T-cell (primary cell): ENCODE data around the gene PXT1. TPM values are rescaled to one million over a fixed set of nuclear protein-coding genes. Genes with fewer than 3 reads are reported as not detected.
A peak's percentile ranks its signal among the peaks of the same experiment; 100 is the strongest.

Experiments used
- ATAC-seq, 4 experiments: fragments of 200-7000 bp in 3 of 4; fragments of 150-1000 bp in 1 of 4; cut with Tn5 transposase; replicated peaks in 1 of 4; 1 replicate in 3 of 4; 2 replicates in 1 of 4; pipeline ENCODE4 v1.10.0; 2021; ENCODE audit warnings: moderate library complexity in 3 of 4, mild to moderate bottlenecking in 2 of 4, moderate number of reproducible peaks in 1 of 4
- CTCF ChIA-PET, 2 donors: fragments of 300-600 bp; sonication (Branson Sonifier 250); formaldehyde crosslinking; loops; one replicate each; lab custom pipeline; 2022; ENCODE audit warnings: antibody characterized with exemption in 2 of 2; lab: Charles Lee
- POLR2A ChIA-PET, 2 donors: fragments of 300-600 bp; sonication (Branson Sonifier 250); formaldehyde crosslinking; loops; one replicate each; lab custom pipeline; 2022; ENCODE audit warnings: antibody characterized with exemption in 2 of 2; lab: Charles Lee
- DNase-seq, 35 experiments: peaks; one replicate each; pipeline versions ENCODE4 v3.0.0 to v3.0.0-alpha.2; 2013 to 2023
- H3K27ac ChIP-seq: one replicate; pipeline ENCODE4 v1.5.1; 2013; ENCODE audit warnings: low read length
- H3K27me3 ChIP-seq, 2 experiments: replicated peaks in 1 of 2; 1 replicate in 1 of 2; 2 replicates in 1 of 2; pipeline versions ENCODE4 v1.6.1 to v1.7.0; 2013; ENCODE audit warnings: low read length in 1 of 2, mixed read lengths in 1 of 2; ENCODE audit not compliant: control insufficient read depth in 2 of 2, insufficient read depth in 2 of 2; ENCODE audit errors: extremely low read depth in 1 of 2
- H3K36me3 ChIP-seq, 2 donors: 1 replicate in 1 of 2; 2 replicates in 1 of 2; pipeline versions ENCODE4 v1.6.1 to v1.7.0; 2013; ENCODE audit warnings: low read length in 1 of 2; ENCODE audit not compliant: control insufficient read depth in 2 of 2, insufficient read depth in 1 of 2; ENCODE audit errors: extremely low read depth in 1 of 2
- H3K4me1 ChIP-seq, 2 experiments: 1 replicate in 1 of 2; 2 replicates in 1 of 2; pipeline versions ENCODE4 v1.6.1 to v1.7.0; 2013; ENCODE audit warnings: low read length in 2 of 2, mixed read lengths in 1 of 2; ENCODE audit not compliant: insufficient read depth in 2 of 2, control insufficient read depth in 1 of 2; ENCODE audit errors: extremely low read depth in 1 of 2
- H3K4me3 ChIP-seq, 2 donors: 1 replicate in 1 of 2; 2 replicates in 1 of 2; pipeline versions ENCODE4 v1.5.1 to v1.7.0; 2013; ENCODE audit warnings: mild to moderate bottlenecking in 2 of 2, low read length in 1 of 2, moderate library complexity in 1 of 2; ENCODE audit not compliant: control insufficient read depth in 1 of 2; ENCODE audit errors: extremely low read depth in 1 of 2
- H3K9me3 ChIP-seq: 2 replicates; pipeline ENCODE4 v1.7.0; 2013
- H3K27ac Mint-ChIP-seq, 2 donors: one replicate each; pipeline ENCODE4 v1.8.0; 2020 to 2021; ENCODE audit warnings: mild to moderate bottlenecking in 2 of 2, mixed read lengths in 2 of 2
- H3K27me3 Mint-ChIP-seq, 2 donors: one replicate each; pipeline ENCODE4 v1.8.0; 2021 to 2022; ENCODE audit warnings: mixed read lengths in 2 of 2
- H3K36me3 Mint-ChIP-seq: one replicate; pipeline ENCODE4 v1.8.0; 2021; ENCODE audit warnings: mixed read lengths
- H3K4me1 Mint-ChIP-seq, 3 donors: one replicate each; pipeline ENCODE4 v1.8.0; 2020 to 2022; ENCODE audit warnings: mixed read lengths in 3 of 3, mild to moderate bottlenecking in 1 of 3
- H3K4me3 Mint-ChIP-seq, 3 donors: one replicate each; pipeline ENCODE4 v1.8.0; 2020 to 2022; ENCODE audit warnings: mild to moderate bottlenecking in 3 of 3, mixed read lengths in 3 of 3, moderate library complexity in 3 of 3
- H3K9me3 Mint-ChIP-seq, 3 donors: one replicate each; pipeline ENCODE4 v1.8.0; 2020 to 2022; ENCODE audit warnings: mixed read lengths in 3 of 3
- whole genome bisulfite sequencing: methylation state at CpG from one replicate; pipeline ENCODE4 v1.1.5; 2013; ENCODE audit warnings: missing lambda C conversion rate; ENCODE audit not compliant: insufficient coverage; 5-methylcytosine and 5-hydroxymethylcytosine counted together
- total RNA-seq, 35 experiments: library from RNA in 6 of 35; stranded (reverse) in 6 of 35; fragments of 120-200 nt in 1 of 35; gene quantifications; one replicate each; pipeline versions ENCODE4 v1.2.1 to v1.2.4 and lab custom pipeline; 2013 to 2026

PXT1 gene
- total RNA-seq, 5 donors from 2014 or later (not counting 1 experiment from before 2014, with no cell fraction given) = 0.13 to 0.44 (median 0.25) TPM; not detected in 1

DNA sequence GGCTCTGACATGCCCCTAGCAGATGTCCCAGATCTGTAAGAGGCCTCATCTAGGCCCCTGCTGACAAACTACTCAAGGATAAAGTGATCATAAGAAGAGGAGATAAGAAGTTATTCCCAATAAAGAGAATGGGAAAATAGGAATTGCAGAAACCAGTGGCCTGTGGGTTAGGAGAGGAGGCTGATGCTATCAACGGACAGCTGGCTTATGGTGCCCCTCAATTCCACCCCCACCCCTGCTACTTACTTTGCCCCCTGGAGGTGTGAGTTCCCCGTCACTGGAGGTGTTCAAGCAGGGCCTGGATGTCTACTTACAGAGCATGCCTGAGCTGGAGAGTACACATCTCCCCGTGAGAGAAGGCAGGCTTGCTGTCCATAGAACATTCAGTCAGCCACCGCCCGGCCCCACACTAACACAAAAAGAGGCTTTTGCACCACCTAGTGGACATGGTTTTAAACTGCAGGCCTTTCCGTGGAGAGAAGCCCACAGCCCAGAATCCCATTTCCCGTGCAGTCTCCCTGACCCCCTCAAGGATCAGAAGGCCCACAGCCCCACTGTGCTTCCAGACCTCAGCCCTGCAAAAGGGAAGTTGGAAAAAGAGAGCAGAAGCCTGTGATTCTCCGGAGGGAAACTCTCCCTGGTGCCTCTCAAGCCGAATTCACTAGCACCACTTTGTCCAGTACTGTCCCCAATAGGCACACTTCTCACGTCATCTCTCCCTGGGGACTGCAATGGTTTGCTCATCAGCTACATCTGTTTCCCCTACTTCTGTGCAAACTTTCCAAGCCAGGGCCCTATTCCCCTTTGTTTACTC is 82.2 kb downstream of the PXT1 start:
- Histone ChIP-seq H3K4me1 (peaks cover 0 to 9% of the 10 kb centered on the region in 2 experiments), H3K9me3 (no peaks in the 10 kb centered on the region), H3K27me3 (no peaks in the 10 kb centered on the region), H3K36me3 (no peaks in the 10 kb centered on the region), H3K4me3 (no peak overlapping the region), H3K27ac (no peak overlapping the region)
- ChIA-PET POLR2A (no interaction called here), CTCF (interaction anchor here in 1 of 2 donors (0.8 to 1.9 kb wide), 3 partner anchors 20 to 239 kb away, joined by 3 to 6 read pairs (median 3); no protein-coding TSS in a partner anchor)
- WGBS = 9% methylated on average over 6 of the region's 10 CpGs
- Mint-ChIP-seq H3K36me3 (no peaks in the 10 kb centered on the region), H3K27me3 (peaks cover 0 to 3% of the 10 kb centered on the region in 2 donors), H3K4me1 (peaks cover 3 to 22% (median 5%) of the 10 kb centered on the region in 3 donors), H3K27ac (no peak overlapping the region), H3K4me3 (no peak overlapping the region), H3K9me3 (no peaks in the 10 kb centered on the region)
- peak; percentile 40 to 83 (median 61) for DNase-seq
- peak; percentile 88 to 92 (median 92) for ATAC-seq

DNA sequence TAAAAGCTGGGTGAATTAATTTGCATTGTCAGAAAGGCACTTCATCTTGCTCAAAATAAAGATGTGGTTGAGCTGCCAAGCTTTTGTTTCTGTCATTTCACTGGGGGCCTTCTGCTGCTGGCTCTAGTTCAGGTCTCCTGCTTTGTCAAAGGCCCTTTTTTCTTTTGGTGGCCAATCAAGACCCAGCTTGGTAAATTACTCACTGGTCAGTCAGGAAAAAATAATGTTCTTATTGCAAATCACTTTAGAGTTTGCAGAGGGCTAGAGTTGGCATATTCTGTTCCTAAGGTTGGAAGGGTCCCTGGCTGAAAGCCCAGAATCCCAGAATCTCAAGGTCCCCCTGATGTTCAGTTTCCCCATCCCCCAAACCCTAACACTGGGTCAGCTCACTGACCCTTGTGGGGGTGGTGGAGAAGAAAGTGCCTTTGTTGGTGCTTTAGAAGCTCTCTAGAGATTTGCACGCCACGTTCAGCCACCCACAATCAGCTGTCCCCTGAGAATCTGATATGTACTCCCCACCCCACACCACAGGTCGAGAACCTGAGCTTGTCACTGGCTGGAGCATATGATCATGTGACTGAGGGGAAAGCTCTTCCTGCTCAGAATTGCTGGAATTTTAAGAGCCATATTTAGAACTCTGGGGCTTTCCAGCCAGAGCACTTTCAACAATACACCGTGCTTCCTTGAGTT is 84.3 kb downstream of the PXT1 start:
- H3K4me1 Mint-ChIP-seq = peaks cover 3 to 22% (median 5%) of the 10 kb centered on the region in 3 donors
- H3K27me3 ChIP-seq = no peaks in the 10 kb centered on the region
- ChIA-PET CTCF (interaction anchor here in 1 of 2 donors (0.5 to 0.6 kb wide), 2 partner anchors 54 to 71 kb away, joined by 5 to 11 read pairs; no protein-coding TSS in a partner anchor), POLR2A (interaction anchor here in 1 of 2 donors (0.6 kb wide), 1 partner anchor 301 kb away, joined by 3 read pairs; no protein-coding TSS in a partner anchor)
- no peaks in the 10 kb centered on the region for H3K36me3 Mint-ChIP-seq
- ATAC-seq = no peak
- DNase-seq = no peak
- H3K27ac Mint-ChIP-seq = no peak overlapping the region
- H3K9me3 ChIP-seq = no peaks in the 10 kb centered on the region
- H3K4me3 ChIP-seq = no peak overlapping the region
- H3K27me3 Mint-ChIP-seq = peaks cover 0 to 3% of the 10 kb centered on the region in 2 donors
- peaks cover 0 to 9% of the 10 kb centered on the region in 2 experiments for H3K4me1 ChIP-seq
- H3K27ac ChIP-seq = no peak overlapping the region
- no peaks in the 10 kb centered on the region for H3K9me3 Mint-ChIP-seq
- H3K36me3 ChIP-seq = no peaks in the 10 kb centered on the region
- no CpG with 5 or more reads among the region's 4 CpGs for WGBS
- H3K4me3 Mint-ChIP-seq = no peak overlapping the region

DNA sequence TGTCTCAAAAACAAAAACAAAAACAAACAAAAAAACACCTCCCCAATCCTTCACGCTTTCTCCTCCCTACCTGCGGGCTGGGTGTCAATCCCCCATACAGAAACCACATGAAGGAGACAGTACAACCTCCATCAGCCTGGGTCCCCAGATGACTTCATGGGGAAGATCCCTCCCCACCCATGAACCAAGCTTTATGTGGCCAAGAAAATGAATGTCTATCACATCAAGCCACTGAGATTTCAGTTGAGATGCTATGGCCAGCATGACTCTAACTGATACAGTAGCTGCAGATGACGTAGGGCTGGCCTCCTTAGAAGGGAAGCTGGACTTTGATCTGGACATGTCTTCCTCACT is 84.8 kb downstream of the PXT1 start:
- H3K27ac Mint-ChIP-seq = no peak overlapping the region
- H3K4me3 Mint-ChIP-seq = no peak overlapping the region
- peaks cover 0 to 3% of the 10 kb centered on the region in 2 donors for H3K27me3 Mint-ChIP-seq
- ChIA-PET POLR2A (no interaction called here), CTCF (no interaction called here)
- Histone ChIP-seq H3K36me3 (no peaks in the 10 kb centered on the region), H3K4me3 (no peak overlapping the region), H3K27ac (no peak overlapping the region), H3K4me1 (peaks cover 0 to 9% of the 10 kb centered on the region in 2 experiments), H3K27me3 (no peaks in the 10 kb centered on the region), H3K9me3 (no peaks in the 10 kb centered on the region)
- peaks cover 3 to 22% (median 5%) of the 10 kb centered on the region in 3 donors for H3K4me1 Mint-ChIP-seq
- ATAC-seq (peak in 1 of 4 experiments; percentile 62), DNase-seq (peak in 4 of 35 experiments; percentile 15 to 40 (median 18))
- no peaks in the 10 kb centered on the region for H3K9me3 Mint-ChIP-seq
- no peaks in the 10 kb centered on the region for H3K36me3 Mint-ChIP-seq
- 31% methylated on average over 3 of the region's 3 CpGs for WGBS

DNA sequence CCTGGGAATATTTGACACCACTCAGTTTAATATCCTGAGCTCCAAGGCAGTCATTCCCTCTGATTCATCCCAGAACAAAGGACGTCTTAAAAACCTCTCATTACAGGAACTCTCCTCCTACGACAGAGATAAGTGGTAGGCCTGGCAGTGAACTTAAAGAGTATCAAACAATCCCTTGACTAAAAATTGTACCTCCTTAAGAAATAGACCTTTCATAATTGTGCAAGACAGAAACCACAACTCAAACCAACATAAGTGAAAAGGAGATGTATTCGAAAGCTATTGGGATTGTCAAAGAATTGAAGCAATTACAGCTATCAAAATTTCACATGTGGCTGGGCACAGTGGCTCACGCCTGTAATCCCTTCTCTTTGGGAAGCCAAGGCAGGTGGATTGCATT is 86.8 kb downstream of the PXT1 start:
- H3K9me3 Mint-ChIP-seq = no peaks in the 10 kb centered on the region
- H3K27me3 Mint-ChIP-seq = peaks cover 0 to 3% of the 10 kb centered on the region in 2 donors
- no peaks in the 10 kb centered on the region for H3K9me3 ChIP-seq
- 67% methylated on average over 1 of the region's 4 CpGs for WGBS
- ChIA-PET CTCF (no interaction called here), POLR2A (no interaction called here)
- H3K4me1 ChIP-seq = peaks cover 0 to 9% of the 10 kb centered on the region in 2 experiments
- no peaks in the 10 kb centered on the region for H3K36me3 Mint-ChIP-seq
- peaks cover 0 to 2% of the 10 kb centered on the region in 2 experiments for H3K27me3 ChIP-seq
- peaks cover 3 to 21% (median 3%) of the 10 kb centered on the region in 3 donors for H3K4me1 Mint-ChIP-seq
- no peaks in the 10 kb centered on the region for H3K36me3 ChIP-seq
- H3K27ac Mint-ChIP-seq = no peak overlapping the region
- no peak overlapping the region for H3K4me3 ChIP-seq
- H3K4me3 Mint-ChIP-seq = no peak overlapping the region
- DNase-seq (no peak), ATAC-seq (no peak)
- no peak overlapping the region for H3K27ac ChIP-seq

DNA sequence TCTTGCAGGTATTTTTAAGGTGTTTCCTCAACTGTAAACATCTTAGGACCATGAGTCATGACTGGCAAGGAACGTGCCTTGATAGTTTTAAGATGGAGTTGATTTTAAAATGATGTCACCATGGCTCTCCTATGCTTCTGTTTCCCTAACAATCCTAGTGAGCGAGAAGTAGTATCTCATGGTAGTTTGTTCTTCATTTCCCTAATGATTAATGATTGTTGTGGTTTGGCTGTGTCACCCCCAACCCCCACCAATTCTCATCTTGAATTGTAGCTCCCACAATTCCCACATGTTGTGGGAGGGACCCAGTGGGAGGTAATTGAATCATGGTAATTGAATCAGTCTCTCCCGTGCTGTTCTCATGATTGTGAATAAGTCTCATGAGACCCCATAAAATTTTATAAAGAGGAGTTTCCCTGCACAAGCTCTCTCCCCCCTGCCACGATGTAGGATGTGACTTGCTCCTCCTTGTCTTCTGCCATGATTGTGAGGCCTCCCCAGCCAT is 89.2 kb downstream of the PXT1 start:
- WGBS = no CpG with 5 or more reads among the region's 4 CpGs
- Histone ChIP-seq H3K27me3 (peaks cover 0 to 2% of the 10 kb centered on the region in 2 experiments), H3K27ac (no peak overlapping the region), H3K4me1 (peaks cover 0 to 2% of the 10 kb centered on the region in 2 experiments), H3K4me3 (no peak overlapping the region), H3K9me3 (no peaks in the 10 kb centered on the region), H3K36me3 (no peaks in the 10 kb centered on the region)
- CTCF ChIA-PET = no interaction called here
- Mint-ChIP-seq H3K36me3 (no peaks in the 10 kb centered on the region), H3K4me3 (no peak overlapping the region), H3K27me3 (no peaks in the 10 kb centered on the region), H3K9me3 (no peaks in the 10 kb centered on the region), H3K4me1 (peaks cover 0 to 13% (median 2%) of the 10 kb centered on the region in 3 donors), H3K27ac (no peak overlapping the region)
- POLR2A ChIA-PET = no interaction called here
- ATAC-seq = no peak
- DNase-seq = no peak

DNA sequence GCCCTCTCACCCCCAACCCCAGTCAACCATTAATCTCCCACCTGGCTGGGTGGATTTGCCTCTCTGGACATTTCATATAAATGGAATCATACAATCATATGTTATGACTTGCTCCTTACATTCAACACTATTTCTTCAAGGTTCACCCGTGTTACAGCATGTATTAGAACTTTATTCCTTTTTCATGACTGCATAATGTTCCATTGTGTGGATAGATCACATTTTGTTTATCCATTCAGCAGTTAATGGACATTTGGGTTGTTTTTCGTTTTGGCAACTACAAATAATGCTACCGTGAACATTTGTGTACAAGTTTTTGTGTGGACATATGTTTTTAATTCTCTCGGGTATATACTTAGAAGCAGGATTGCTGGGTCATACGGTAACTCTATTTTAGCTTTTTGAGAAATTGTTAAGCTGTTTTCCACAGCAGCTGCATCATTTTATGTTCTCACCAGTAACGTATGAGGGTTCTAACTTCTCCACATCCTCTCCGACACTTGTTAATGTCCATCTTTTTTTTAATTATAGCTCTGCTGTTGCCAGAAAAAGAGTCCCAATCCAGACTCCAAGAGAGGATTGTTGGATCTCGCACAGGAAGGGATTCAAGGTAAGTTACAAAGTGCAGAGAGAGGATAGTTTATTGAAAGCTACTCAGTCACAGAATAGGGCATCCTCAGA is 90.0 kb downstream of the PXT1 start:
- Histone ChIP-seq H3K27ac (no peak overlapping the region), H3K9me3 (no peaks in the 10 kb centered on the region), H3K27me3 (peaks cover 0 to 2% of the 10 kb centered on the region in 2 experiments), H3K4me1 (no peaks in the 10 kb centered on the region), H3K36me3 (no peaks in the 10 kb centered on the region), H3K4me3 (no peak overlapping the region)
- peaks cover 0 to 5% (median 0%) of the 10 kb centered on the region in 3 donors for H3K4me1 Mint-ChIP-seq
- ChIA-PET CTCF (no interaction called here), POLR2A (no interaction called here)
- no peak overlapping the region for H3K27ac Mint-ChIP-seq
- H3K4me3 Mint-ChIP-seq = no peak overlapping the region
- H3K36me3 Mint-ChIP-seq = no peaks in the 10 kb centered on the region
- WGBS = 80% methylated on average over 4 of the region's 8 CpGs
- no peaks in the 10 kb centered on the region for H3K9me3 Mint-ChIP-seq
- H3K27me3 Mint-ChIP-seq = no peaks in the 10 kb centered on the region
- ATAC-seq (no peak), DNase-seq (no peak)
